ENCODE results near the gene NCL. TPM values are rescaled to one million over a fixed set of nuclear protein-coding genes. Genes with fewer than 3 reads are reported as not detected.

NCL gene
- total and polyA plus RNA-seq, 2 of the 13 experiments (the other 11 are each of a cell fraction or from before 2014, with no cell fraction given), result 105 to 779 TPM

DNA sequence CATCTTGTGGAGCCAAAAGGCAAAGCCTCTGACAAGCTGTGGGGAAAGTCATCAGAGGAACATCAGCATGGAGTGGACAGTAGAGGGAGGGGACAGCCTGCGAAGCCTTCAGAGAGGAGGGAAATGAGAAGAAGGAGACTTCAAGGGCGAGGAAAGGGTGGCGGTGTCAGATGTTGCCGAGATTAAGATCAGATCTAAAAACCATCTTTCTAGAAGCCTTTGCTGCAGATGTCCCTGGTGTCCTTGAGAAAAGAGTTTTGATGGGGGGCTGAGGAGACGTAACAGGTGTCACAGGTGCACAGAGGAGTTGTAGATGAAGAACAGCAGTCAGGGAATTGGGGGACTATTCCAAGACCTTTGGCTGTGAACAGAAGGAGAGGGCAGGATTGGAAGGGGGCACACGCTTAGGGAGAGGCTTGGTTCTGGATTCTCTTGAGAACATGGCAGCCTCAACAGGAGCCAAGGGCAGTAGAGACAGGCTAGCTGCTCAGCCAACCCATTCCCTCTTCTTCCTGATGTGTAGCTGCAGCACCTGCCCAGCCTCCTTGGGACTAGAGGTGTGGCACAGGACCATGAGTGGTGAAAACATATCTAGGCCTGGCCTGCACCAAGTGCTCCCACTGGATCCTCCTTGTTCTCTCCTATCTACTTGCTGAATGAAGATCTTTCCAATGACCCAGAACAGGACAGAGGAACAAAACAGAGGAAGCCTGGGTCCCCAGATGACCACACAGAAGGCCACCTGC is 22.7 kb upstream of the NCL start:
- peaks cover 7% of the 10 kb centered on the region for H3K4me1 ChIP-seq (ENCODE audit: insufficient read depth, low read length)
- DNase-seq (ENCODE audit: low spot score) (no peak), ATAC-seq (no peak), FAIRE-seq (no peak)
- H3K4me3 ChIP-seq (replicated peaks in 1 of 3; ENCODE audit: insufficient read depth in 1 of 3, low read depth in 2 of 3, low read length in 3 of 3), result no peak overlapping the region
- no peak overlapping the region for H3K9ac ChIP-seq (ENCODE audit: insufficient read depth, low read depth, low read length)
- no TSS peak for BruUV-seq (replicated peaks)
- CTCF ChIA-PET (ENCODE audit: low intra/inter-chr PET ratio, low total read pairs), result no interaction called here
- no peaks in the 10 kb centered on the region; the same call in 1 of the 2 replicates for H4K20me1 ChIP-seq (ENCODE audit: insufficient read depth, low read length)
- no peak overlapping the region for H3K4me2 ChIP-seq (ENCODE audit: low read depth, low read length)
- H3K9me3 ChIP-seq (ENCODE audit: low read length), result peaks cover 9% of the 10 kb centered on the region
- H3K27ac ChIP-seq (ENCODE audit: extremely low read length, insufficient read depth, low read length), result no peak overlapping the region
- no peaks in the 10 kb centered on the region for H3K79me2 ChIP-seq (ENCODE audit: insufficient read depth, low read length)
- intact Hi-C loops (cut with micrococcal nuclease; ENCODE audit: unreplicated experiment), result no loop called here
- 53% methylated on average over 6 of the region's 6 CpGs for WGBS (ENCODE audit: low lambda C conversion rate)
- H2AFZ ChIP-seq (ENCODE audit: low read length), result no peak overlapping the region
- POLR2A ChIA-PET, result interaction anchor here (1.1 kb wide), 1 partner anchor 23 kb away, joined by 4 read pairs; the partner anchor contains the start of gene NCL
- no peak for TF ChIP-seq BCL3 (CRISPR knock-in tag; IDR thresholded peaks at IDR 0.05)
- no peak for TF ChIP-seq MTA3 (CRISPR knock-in tag; IDR thresholded peaks at IDR 0.05)
- TF ChIP-seq NFYB (CRISPR knock-in tag; IDR thresholded peaks at IDR 0.05), result no peak
- no peak for TF ChIP-seq MED8 (CRISPR knock-in tag; IDR thresholded peaks at IDR 0.05; ENCODE audit: insufficient replicate concordance)
- no peak for TF ChIP-seq ZBTB3 (CRISPR knock-in tag; IDR thresholded peaks at IDR 0.05; ENCODE audit: borderline replicate concordance, low read depth)
- no peak for TF ChIP-seq ELF1 (CRISPR knock-in tag; IDR thresholded peaks at IDR 0.05)
- TF ChIP-seq ZFP82 (CRISPR knock-in tag; IDR thresholded peaks at IDR 0.05; ENCODE audit: borderline replicate concordance), result no peak
- no peak for TF ChIP-seq ZNF761 (CRISPR knock-in tag; conservative IDR thresholded peaks at IDR 0.05)
- no peak for TF ChIP-seq ZNF280B (CRISPR knock-in tag; IDR thresholded peaks at IDR 0.05; ENCODE audit: borderline replicate concordance)
- no peak for TF ChIP-seq HNRNPK (IDR thresholded peaks at IDR 0.05; ENCODE audit: low read depth, low read length, poor library complexity, severe bottlenecking)
- no peak for TF ChIP-seq ZNF746 (CRISPR knock-in tag; IDR thresholded peaks at IDR 0.05)
- no peak for TF ChIP-seq ATF6 (CRISPR knock-in tag; conservative IDR thresholded peaks at IDR 0.05)
- no peak for TF ChIP-seq ZNF619 (CRISPR knock-in tag; IDR thresholded peaks at IDR 0.05)
- TF ChIP-seq SMAD1 (CRISPR knock-in tag; IDR thresholded peaks at IDR 0.05; ENCODE audit: borderline replicate concordance, low read depth), result no peak
- no peak for TF ChIP-seq ZNF17 (CRISPR knock-in tag; IDR thresholded peaks at IDR 0.05)
- no peak for TF ChIP-seq MYNN (CRISPR knock-in tag; IDR thresholded peaks at IDR 0.05; ENCODE audit: low read depth)
- peaks cover 0 to 8% of the 10 kb centered on the region in 2 experiments; a peak in 1 of 5 replicates for H3K27me3 ChIP-seq (ENCODE audit: control insufficient read depth in 1 of 2, insufficient read depth in 2 of 2, low read length in 2 of 2)
- in situ Hi-C loops (cut with HindIII; ENCODE audit: extremely low pct_ligation_motif_present, low pct_unique_long_range_greater_than_20kb), result no loop called here
- no peaks in the 10 kb centered on the region for H3K36me3 ChIP-seq (replicated peaks in 1 of 2; ENCODE audit: control insufficient read depth in 1 of 2, insufficient read depth in 2 of 2, low read length in 2 of 2)

Data from HepG2 (cell line).